ENCODE results near the gene POU2AF2.
"Not testable (repeated sequence)": the region's sequence is repeated elsewhere in the genome, so short reads cannot be mapped to it uniquely, and the experiment has no call there.

Gene POU2AF2

DNA sequence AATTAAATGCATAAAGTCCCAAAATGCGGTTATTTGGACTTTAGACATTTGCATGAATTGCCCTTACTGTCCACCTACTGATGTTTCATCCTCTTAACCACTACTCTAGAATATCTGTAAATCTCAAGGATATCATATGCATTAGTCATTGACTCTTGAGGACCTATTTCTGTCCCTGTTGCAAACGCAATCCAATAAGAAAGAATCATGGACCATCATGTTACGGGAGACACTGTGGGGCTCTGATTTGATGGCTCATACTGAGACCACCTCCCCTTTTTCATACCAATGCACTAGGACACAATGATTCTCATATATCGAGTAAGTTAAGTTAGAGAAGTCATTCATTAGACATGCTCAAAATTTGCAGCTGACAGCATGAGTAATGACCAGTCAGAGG lies 14.4 kb downstream of the POU2AF2 start:
- no peak for DNase-seq

DNA sequence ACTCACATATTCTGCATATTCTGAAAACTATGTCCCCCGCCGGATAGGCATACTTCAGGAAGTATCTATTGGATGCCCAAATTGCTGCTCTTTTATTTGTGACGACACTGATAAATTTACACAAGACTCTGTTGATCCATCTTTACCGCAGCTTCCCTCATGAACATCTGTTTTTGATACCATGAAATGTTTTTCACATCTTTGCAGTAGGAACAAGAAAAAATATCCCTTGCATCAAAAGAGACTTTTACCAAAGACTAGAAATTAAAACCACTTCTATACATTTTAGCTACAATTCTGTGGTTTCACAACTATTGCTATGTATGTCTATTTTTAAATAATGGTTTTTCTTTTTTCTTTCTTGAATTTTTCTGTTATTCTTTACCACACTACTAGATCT lies 15.3 kb downstream of the POU2AF2 start:
- DNase-seq, result no peak

DNA sequence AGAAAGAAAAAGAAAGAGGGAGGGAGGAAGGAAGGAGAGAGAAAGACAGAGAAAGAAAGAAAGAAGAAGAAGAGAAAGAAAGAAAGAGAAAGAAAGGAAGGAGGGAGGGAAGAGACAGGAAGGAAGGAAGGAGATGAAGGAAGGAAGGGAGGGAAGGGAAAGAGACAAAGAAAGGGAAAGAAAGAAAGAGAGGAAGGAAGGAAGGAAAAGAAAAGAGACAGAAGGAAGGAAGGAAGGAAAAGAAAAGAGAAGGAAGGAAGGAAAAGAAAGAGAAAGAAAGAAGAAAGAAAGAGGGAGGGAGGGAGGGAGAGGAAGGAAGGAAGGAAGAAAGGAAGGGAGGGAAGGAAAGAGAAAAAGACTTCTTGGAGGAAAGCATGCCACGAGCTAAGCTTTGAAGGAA lies 19.1 kb downstream of the POU2AF2 start:
- no peak for DNase-seq

DNA sequence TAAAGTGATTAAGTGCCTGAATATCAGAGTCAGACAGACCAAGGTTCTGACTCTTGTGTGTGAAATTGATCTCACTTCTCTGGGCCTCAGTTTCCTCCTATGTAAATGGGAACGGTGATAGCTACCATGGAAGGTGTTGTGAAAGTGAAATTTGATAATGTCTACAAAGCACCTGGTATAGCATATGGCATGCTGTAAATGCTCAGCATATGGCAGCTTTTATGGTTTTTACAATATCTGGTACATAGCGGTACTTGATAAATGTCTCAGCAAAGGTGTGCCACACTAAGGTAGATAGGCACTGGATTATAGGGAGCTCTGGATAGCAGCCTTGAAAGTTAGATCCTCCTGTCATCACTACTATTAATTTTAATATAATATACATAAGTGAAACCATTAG lies 19.9 kb downstream of the POU2AF2 start:
- DNase-seq, result no peak

DNA sequence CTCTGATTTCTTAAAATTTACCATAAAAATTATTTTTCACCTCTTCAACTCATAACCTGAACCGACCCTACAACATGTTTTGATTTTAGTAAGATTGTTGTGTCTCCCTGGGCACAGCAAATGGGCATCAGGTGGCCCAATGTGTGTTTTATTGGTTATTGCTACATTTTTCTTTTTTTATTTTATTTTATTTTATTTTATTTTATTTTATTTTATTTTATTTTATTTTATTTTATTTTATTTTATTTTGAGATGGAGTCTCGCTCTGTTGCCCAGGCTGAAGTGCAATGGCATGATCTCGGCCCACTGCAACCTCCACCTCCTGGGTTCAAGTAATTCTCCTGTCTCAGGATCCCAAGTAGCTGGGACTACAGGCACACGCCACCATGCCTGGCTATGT lies 22.8 kb downstream of the POU2AF2 start:
- DNase-seq, result not testable (repeated sequence)

DNA sequence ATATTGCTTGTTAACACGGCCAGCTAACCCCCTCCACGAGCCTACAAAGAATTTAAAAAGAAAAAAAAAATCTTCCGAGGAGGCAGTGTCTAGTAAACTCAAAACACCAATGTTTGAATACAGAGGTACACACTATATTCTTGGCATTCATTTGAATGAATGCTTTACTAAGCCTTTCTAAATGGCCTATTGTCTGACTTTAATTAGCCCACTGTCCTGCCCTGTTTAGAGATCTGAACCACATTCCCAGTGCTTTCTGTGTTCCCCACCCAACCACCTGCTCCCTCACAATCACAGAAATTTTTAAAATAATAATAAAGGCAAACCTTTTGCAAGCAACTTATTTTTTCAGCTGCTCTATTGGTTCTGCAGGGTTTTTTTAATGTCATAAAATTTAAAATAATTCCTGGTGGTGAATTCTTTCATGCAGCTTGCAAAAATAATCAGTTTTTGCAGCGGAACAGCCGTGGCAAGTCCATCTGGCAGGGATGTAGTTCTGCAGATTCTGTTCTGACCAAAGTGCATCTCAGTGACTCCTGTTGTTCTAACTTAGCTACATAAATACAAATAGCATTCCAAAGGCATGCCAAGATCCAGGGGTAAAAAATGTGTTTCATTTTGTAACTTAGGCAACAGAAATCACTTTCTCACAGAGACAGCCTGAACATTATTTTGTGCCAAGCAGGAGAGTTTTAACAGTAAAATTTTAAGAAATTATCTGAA lies 23.8 kb downstream of the POU2AF2 start:
- no peak for DNase-seq

DNA sequence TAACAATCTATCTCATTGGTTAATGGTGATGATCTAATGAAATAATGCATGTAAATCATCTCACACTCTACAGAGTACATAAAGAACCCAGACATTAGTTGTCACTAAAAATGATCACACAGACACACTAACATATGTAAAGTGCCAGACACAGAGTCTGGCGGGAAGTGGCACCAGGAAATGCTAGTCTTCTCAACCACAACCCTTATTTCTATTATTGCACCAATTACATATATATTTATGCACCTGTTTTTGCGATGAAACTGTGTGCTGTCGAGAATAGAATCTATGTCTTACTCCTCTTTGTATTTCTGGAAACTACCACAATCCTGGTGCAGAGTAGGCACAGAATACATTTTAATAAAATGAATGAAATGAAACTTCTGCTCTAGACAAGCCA lies 26.9 kb downstream of the POU2AF2 start:
- DNase-seq, result no peak

DNA sequence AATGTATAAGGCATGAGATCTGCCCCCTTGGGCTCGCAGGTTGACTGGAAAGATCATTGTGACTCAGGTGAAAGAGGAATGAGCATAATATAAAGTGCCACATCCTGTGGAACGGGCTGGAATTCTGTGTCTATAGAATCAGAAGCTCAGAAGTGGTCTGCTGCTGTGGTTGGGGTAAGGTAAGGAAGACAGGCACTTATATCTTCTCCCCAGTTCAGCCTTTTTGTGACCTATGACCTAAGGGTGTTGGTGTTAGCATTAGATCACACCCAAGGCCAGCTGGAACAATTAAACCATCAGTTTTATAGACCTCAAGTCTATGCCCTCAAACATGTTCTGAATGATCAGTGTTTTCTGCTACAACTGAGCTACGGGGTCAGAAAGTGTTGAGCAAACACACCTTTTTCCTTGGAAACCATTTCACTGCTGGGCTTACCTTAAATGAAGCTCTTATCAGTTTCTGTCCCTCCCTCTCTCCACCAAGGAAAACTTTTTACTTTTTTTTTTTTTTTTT lies 37.1 kb downstream of the POU2AF2 start:
- no peak for DNase-seq

DNA sequence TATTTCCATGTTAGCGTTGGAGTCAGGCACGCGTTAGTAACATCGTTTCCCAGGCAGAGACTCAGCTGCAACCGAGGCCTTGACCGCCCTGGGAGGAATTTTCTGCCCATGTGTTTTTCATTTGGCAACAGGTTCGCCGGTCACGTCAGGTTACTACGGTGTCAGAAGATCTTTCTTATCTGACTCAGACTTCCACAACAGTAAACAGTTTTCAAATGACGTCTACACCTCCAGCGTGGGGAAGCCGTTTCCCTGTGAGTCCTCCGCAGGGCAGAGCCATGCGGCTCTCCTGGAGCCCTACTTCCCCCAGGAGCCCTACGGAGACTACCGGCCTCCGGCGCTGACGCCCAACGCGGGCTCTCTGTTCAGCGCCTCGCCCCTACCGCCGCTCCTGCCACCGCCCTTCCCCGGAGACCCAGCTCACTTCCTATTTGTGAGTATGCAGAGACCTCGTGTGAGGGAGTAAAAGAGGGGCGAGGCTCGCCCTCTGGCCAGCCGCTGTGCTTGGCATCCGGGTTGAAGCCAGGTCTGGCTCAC lies 38.5 kb downstream of the POU2AF2 start:
- DNase-seq, result peak; percentile 92

DNA sequence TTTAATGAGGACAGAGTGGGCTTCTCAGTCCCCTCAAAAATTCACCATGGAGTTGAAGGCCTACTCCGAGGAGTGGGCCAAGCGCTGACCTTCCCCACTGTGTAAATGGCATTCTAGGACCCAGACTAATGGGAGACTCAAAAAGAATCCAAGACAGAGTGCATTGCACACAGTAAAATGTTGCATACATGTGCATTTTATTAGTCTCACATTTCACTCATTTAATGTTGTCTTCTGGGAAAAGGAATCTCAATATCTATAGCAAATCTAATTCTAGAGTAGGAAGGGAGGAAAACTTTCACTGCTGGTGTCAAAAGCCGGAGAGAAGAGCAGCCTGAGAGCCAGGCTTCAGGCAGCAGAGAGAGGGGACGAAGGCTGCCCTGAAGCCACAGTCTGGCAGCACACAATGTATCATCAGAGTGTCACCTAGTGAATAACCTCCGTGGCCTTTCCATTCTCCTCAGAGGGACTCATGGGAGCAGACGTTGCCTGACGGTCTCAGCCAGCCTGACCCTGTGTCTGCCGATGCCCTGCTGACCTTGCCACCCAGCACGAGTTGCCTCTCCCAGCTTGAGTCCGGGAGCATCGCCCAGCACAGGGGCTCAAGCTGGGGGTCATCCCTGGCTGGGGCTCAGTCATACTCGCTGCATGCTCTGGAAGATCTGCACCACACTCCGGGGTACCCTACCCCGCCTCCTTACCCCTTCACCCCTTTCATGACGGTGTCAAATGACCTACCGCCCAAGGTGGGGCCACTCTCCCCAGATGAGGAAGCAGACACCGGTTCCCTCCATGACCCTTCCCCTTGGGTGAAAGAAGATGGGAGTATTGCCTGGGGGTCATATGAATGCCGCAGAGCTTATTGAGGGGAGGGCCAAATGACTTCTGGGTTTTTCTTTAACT lies 39.9 kb downstream of the POU2AF2 start:
- DNase-seq, result peak; percentile 86

DNA sequence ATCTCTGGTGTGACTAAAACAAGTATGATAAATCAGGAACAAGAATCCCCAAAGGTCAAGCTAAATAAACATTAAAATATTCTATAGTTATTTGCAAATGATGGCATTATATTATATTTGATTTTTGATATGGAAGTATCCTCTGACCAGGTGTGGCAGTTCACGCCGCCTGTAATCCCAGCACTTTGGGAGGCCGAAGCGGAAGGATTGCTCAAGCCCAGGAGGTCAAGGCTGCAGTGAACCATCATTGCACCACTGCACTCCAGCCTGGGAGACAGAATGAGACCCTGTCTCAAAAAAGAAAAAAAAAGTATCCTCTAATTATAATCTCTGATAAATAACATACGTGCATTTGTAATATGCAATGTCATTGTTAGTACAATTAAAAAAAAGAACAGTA lies 46.2 kb downstream of the POU2AF2 start:
- no peak for DNase-seq

DNA sequence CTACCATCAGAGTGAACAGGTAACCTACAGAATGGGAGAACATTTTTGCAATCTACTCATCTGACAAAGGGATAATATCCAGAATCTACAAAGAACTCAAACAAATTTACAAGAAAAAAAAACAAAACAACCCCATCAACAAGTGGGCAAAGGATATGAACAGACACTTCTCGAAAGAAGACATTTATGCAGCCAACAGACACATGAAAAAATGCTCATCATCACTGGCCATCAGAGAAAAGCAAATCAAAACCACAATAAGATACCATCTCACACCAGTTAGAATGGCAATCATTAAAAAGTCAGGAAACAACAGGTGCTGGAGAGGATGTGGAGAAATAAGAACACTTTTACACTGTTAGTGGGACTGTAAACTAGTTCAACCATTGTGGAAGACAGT lies 46.9 kb downstream of the POU2AF2 start:
- not testable (repeated sequence) for DNase-seq

DNA sequence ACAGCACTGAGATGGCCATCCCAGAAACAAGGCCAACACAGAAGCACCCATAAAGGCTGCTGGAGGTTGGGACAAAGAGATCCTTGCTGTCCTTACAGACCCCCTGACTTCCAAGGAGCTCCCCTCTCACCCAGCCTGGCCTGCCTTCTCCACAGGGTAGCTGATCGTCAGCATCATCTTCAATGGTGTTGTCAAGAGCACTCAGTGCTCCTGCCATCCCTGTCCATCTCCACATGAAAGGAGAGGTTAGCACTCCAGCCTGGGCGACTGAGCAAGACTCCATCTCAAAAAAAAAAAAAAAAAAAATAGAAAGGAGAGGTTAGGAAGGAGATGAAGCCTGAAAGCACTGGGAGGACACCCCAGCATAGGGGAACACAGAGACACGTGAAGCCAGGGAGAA lies 50.7 kb downstream of the POU2AF2 start:
- DNase-seq, result no peak

DNA sequence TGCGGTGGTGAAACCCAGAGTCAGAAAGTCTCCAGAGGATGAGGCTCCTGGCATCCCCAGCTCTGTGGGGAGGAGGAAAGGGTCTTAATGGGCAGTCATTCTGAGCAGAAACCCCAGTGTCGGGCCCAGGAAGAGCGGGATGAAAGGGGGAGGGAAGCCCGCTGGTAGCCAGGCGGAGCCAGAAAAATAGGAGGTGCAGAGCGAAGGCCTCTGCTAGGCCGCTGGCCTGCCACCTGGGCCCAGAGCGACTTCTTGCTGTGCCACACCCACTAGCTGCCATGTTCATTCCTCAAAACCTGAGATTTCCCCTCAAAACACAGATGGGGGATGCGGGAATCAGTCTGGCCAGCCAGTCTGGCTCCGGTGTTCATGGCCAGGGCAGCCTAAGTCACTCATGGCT lies 52.2 kb downstream of the POU2AF2 start:
- DNase-seq, result no peak

DNA sequence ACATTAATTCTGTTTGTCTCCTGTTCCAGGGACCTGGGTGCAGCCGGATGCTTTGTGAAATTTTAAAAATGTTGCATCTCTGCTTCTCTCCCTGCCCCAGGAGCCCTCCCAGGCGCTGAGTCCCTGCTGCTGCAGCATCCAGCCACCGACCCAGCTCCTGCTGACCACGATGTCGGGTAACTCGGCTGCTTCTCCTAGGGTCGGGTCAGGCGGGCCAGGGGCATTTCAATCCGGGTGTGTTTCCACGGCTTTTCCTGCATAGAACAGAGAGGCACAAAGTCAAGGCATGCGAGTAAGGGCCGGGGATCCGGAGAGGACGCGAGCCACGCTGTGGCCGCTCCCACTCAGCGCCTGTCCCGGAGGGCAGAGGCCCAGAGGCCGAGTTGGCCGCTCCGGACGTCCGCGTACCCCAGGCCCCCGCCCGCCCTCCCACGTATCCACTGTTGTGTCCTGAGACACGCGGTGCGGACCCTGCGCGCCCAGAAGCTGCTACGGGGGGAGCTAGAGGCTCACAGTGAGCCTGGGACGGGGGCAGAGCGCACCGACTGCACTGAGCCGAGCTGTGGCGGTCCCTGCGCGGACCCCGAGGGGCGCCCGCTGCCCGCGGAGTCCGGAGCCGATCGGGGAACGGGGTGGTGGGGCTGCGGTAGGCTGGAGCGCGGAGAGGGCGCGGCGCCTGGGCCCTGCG lies 53.0 kb downstream of the POU2AF2 start, which contains the start of gene POU2AF3:
Gene POU2AF3, plus strand, starts transcription at position 134 of the 688 bp plus-strand sequence. Its CDS starts 36 bp downstream, at position 170.
- no peak for DNase-seq

DNA sequence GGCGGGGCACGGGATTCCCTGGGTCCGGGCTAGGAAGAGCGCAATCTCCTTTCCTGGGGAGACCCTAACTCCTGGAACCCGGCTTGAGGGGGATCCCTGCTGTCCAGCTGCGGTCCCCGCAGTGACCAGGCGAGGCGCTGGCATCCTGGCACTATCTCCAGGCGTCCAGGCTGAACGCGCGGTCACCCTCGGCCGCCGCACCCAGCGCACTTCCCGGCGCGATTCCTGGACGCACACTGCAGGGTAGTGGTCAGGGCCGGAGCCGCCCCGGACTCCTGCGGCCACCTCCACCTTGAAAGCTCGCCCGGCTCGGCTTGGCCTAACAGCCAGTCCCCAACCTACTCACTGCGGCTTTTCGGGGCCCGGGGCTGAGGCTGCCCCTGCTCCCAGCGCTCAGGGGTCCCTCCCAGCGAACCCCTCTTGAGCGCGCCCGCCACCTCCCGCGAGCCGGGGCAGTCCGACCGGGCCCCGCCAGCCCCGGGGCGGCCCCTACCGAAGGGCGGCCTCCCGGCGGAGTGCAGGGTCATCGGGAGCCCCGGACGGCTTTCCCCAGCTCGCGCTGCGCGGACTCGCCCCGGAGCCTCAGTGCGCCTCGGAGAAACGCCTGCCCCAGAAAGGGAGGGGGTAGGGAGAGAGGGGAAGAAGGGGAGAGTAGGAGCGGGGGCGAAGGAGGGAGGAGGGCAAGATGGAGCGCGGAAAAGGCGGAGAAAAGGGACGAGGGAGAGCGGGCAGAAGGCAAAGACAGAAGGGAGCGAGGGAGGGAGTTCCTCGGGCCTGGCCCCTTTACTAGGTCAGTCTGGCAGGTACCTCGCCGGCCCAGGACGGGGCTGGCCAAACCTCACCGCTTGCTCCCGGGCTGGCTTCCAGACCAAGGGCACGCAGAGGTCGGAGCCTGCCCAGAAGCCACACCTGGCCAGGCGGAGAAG lies 53.8 kb downstream of the POU2AF2 start:
- DNase-seq, result no peak

DNA sequence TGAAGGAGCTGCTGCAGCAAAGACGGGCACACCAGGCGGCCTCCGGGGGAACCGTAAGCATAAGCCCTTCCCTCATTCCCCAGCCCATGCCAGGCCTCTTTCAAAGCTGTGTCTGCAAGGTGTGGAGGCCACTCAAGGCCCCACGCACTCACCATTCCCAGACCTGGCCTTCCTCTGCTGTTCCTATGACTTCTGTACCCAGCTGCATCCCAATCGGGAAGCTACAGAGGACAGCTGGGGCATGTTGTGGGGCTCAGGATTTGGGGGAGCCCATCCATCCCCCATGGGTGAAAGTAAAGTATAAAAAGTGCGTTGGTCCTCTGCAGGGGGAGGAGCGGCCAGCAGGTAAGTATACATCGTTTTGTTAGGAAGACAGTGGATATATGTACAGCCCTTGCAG lies 55.0 kb downstream of the POU2AF2 start:
- DNase-seq, result no peak

DNA sequence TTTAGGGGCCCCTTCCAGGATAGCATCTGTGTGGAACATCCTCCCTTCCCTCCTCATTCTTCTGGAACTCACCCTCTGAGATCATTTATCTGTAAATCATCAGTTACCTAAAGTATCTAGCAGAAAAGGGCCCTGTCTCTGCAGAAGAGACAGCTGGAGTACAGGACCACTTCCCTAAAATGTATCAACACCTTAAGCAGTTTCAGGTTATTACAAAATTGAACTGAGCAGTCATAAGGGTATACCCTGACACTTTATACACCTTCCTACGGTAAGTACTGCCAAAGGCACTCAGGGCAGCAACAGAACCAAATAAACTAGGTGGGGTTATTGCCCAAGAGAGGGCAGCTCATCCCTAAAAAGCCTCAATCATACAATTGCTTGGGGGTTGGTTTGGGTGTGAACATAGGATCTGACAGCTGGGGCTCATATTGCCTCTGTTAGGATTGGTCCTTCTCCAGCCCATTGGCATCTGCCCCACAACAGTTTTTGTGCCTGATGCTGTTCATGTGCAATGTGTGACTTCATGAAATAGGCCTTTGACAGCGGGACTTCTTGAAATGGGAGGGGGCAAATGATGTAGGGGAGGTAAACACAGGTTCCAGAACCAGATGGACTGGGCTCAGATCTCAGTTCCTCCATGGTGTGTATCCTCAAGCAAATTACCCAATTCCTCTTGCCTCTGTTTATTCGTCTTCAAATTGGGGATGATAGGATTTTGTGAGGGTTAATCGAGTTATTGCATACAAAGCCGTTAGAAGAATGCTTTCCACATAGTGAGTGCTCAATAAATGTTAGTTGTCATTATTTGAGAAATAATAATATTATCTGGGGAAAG lies 55.7 kb downstream of the POU2AF2 start:
- peak; percentile 41 for DNase-seq

DNA sequence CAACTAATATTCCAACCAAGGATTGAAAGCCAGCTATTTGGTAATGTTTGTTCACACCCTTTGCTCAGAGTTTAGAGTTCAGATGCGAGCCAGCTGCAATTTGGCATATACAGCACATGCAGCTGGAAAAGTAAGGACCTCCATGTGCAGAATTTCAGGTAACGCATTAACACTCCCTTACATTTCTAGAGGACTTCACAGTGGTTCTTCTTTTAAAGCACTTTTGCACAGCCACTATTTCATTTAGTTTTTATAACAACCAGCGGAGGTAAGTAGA lies 56.3 kb downstream of the POU2AF2 start:
- no peak for DNase-seq

DNA sequence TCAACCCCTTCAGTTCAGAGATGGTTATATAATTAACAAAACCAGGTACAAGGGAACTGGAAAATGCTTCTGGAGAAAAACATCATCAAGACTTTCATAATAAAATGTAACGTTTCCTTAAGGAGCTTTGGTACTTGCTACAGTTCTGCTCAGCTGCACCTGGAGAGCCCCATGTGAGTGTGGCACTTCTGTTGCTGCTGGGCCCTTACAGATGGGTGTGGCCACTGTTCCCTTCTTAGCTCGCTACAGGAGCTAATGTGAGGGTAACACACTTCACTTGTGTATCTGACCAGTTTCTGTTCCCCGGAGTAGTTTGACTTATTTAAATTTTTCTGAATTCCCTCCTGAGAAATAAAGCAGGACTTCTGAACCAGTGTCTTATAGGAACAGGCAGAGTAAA lies 56.8 kb downstream of the POU2AF2 start:
- DNase-seq, result peak; percentile 71

DNA sequence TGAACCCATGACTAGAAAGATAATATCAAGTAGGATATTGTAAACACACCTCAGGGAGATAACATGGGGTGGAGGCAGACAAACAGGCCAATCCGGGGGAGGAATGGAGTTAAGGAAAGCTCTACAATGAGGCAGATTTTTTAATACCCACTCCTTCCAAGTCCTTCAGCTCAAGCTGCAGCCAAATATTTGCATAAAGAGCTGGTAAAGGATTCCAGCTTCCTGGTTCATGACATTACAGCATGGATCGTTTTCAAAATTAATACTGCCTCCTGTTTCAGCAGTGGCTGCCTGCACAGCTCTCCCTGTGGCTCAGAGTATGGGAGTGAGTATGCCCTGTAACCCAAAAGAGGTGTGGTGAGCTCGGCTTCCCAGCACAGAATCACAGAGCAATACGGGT lies 57.9 kb downstream of the POU2AF2 start:
- DNase-seq, result peak; percentile 92
